Osteocyte (in vitro differentiated cells): Measurements from ENCODE around the gene VDR. TPM values are rescaled to one million over a fixed set of nuclear protein-coding genes. Genes with fewer than 3 reads are reported as not detected.

ENCODE experiments used
- DNase-seq: peaks from one replicate; pipeline ENCODE4 v3.0.0; 2021; ENCODE audit warnings: mixed read lengths; ENCODE audit not compliant: unreplicated experiment; ENCODE audit errors: extremely low spot score
- H3K27ac Mint-ChIP-seq: one replicate; pipeline ENCODE4 v1.8.0; 2021; ENCODE audit warnings: mild to moderate bottlenecking, mixed read lengths; ENCODE audit not compliant: unreplicated experiment
- H3K27me3 Mint-ChIP-seq: one replicate; pipeline ENCODE4 v1.8.0; 2021; ENCODE audit warnings: mixed read lengths; ENCODE audit not compliant: unreplicated experiment
- H3K36me3 Mint-ChIP-seq: one replicate; pipeline ENCODE4 v1.8.0; 2021; ENCODE audit warnings: mixed read lengths; ENCODE audit not compliant: unreplicated experiment
- H3K4me1 Mint-ChIP-seq: one replicate; pipeline ENCODE4 v1.8.0; 2021; ENCODE audit warnings: mixed read lengths; ENCODE audit not compliant: unreplicated experiment
- H3K4me3 Mint-ChIP-seq: one replicate; pipeline ENCODE4 v1.8.0; 2021; ENCODE audit warnings: mild to moderate bottlenecking, moderate library complexity, mixed read lengths; ENCODE audit not compliant: unreplicated experiment
- H3K9me3 Mint-ChIP-seq: one replicate; pipeline ENCODE4 v1.8.0; 2021; ENCODE audit warnings: mixed read lengths; ENCODE audit not compliant: unreplicated experiment
- CTCF ChIP-seq: fragments of 200-600 bp; sonication (generic); IDR thresholded peaks from 2 replicates; pipeline ENCODE4 v1.5.0; 2021; ENCODE audit warnings: antibody characterized with exemption, mild to moderate bottlenecking, moderate library complexity
- total RNA-seq: library from RNA; stranded (reverse); gene quantifications from 2 replicates; pipeline ENCODE4 v1.2.1, GENCODE V29; 2021

Gene VDR
- total RNA-seq, 1 donor from 2014 or later = 2.7 TPM

- DNase-seq = no peak
- no peak overlapping the region for H3K4me3 Mint-ChIP-seq
- peaks cover 12% of the 10 kb centered on the region for H3K36me3 Mint-ChIP-seq
- TF ChIP-seq CTCF = no peak
- H3K27me3 Mint-ChIP-seq = no peaks in the 10 kb centered on the region
- H3K4me1 Mint-ChIP-seq = peaks cover 32% of the 10 kb centered on the region
- no peaks in the 10 kb centered on the region for H3K9me3 Mint-ChIP-seq
- H3K27ac Mint-ChIP-seq = no peak overlapping the region
These were observed 106.3 kb downstream of the VDR start for GRCh38 chr12:47798382-47798948.

GRCh38 chr12:47797441-47797840 lies 107.4 kb downstream of the VDR start:
- Mint-ChIP-seq H3K4me1 (peaks cover 28% of the 10 kb centered on the region), H3K36me3 (peaks cover 17% of the 10 kb centered on the region), H3K27ac (no peak overlapping the region), H3K4me3 (no peak overlapping the region), H3K9me3 (no peaks in the 10 kb centered on the region), H3K27me3 (no peaks in the 10 kb centered on the region)
- peak; percentile 42 for TF ChIP-seq CTCF
- no peak for DNase-seq

GRCh38 chr12:47795814-47796411 lies 108.9 kb downstream of the VDR start:
- Mint-ChIP-seq H3K4me3 (no peak overlapping the region), H3K27me3 (no peaks in the 10 kb centered on the region), H3K36me3 (peaks cover 26% of the 10 kb centered on the region), H3K9me3 (no peaks in the 10 kb centered on the region), H3K4me1 (peaks cover 15% of the 10 kb centered on the region), H3K27ac (no peak overlapping the region)
- no peak for DNase-seq
- no peak for TF ChIP-seq CTCF

GRCh38 chr12:47795121-47795813 lies 109.5 kb downstream of the VDR start:
- Mint-ChIP-seq H3K36me3 (peaks cover 31% of the 10 kb centered on the region), H3K4me3 (no peak overlapping the region), H3K27me3 (no peaks in the 10 kb centered on the region), H3K9me3 (no peaks in the 10 kb centered on the region), H3K27ac (no peak overlapping the region), H3K4me1 (peaks cover 9% of the 10 kb centered on the region)
- DNase-seq = no peak
- TF ChIP-seq CTCF = no peak

GRCh38 chr12:47794679-47795078 lies 110.1 kb downstream of the VDR start:
- no peak overlapping the region for H3K27ac Mint-ChIP-seq
- H3K36me3 Mint-ChIP-seq = peaks cover 32% of the 10 kb centered on the region
- no peaks in the 10 kb centered on the region for H3K27me3 Mint-ChIP-seq
- no peak for DNase-seq
- H3K9me3 Mint-ChIP-seq = no peaks in the 10 kb centered on the region
- TF ChIP-seq CTCF = no peak
- no peak overlapping the region for H3K4me3 Mint-ChIP-seq
- H3K4me1 Mint-ChIP-seq = peaks cover 3% of the 10 kb centered on the region
